Fibroblast of skin of left biceps (primary cell): ENCODE data around the gene DLGAP1.
"Not testable (repeated sequence)": the region's sequence is repeated elsewhere in the genome, so short reads cannot be mapped to it uniquely, and the experiment has no call there.

Experiments
- DNase-seq, 2 experiments: peaks; one replicate each; pipeline ENCODE4 v3.0.0-alpha.2; 2013; ENCODE audit warnings: low read depth in 2 of 2

Gene DLGAP1

GRCh38 chr18:4385876-4386275 is 69.2 kb downstream of the DLGAP1 start:
- DNase-seq: no peak

GRCh38 chr18:4384932-4385331 is 70.2 kb downstream of the DLGAP1 start:
- DNase-seq: no peak

- DNase-seq: no peak
Measured at GRCh38 chr18:4374564-4374963, 80.5 kb downstream of the DLGAP1 start.

GRCh38 chr18:4369705-4370104 is 85.4 kb downstream of the DLGAP1 start:
- no peak for DNase-seq

GRCh38 chr18:4360221-4360715 is 94.8 kb downstream of the DLGAP1 start:
- DNase-seq: no peak

GRCh38 chr18:4358618-4359017 is 96.5 kb downstream of the DLGAP1 start:
- DNase-seq: no peak

GRCh38 chr18:4357579-4357978 is 97.5 kb downstream of the DLGAP1 start:
- no peak for DNase-seq

- DNase-seq: no peak
Measured at GRCh38 chr18:4356929-4357328, 98.2 kb downstream of the DLGAP1 start.

- DNase-seq: no peak
Measured at GRCh38 chr18:4353853-4354418, 101.2 kb downstream of the DLGAP1 start.

- no peak for DNase-seq
Measured at GRCh38 chr18:4352746-4353551, 102.2 kb downstream of the DLGAP1 start.

GRCh38 chr18:4351005-4351404 is 104.1 kb downstream of the DLGAP1 start:
- no peak for DNase-seq

GRCh38 chr18:4335386-4335785 is 119.7 kb downstream of the DLGAP1 start:
- DNase-seq: no peak

GRCh38 chr18:4333043-4333442 is 122.1 kb downstream of the DLGAP1 start:
- no peak for DNase-seq

- DNase-seq: no peak
Measured at GRCh38 chr18:4319738-4320677, 135.1 kb downstream of the DLGAP1 start.

GRCh38 chr18:4318311-4318710 is 136.8 kb downstream of the DLGAP1 start:
- no peak for DNase-seq

- not testable (repeated sequence) for DNase-seq
Measured at GRCh38 chr18:4311945-4312344, 143.2 kb downstream of the DLGAP1 start.

GRCh38 chr18:4311136-4311535 is 144.0 kb downstream of the DLGAP1 start:
- no peak for DNase-seq

- no peak for DNase-seq
Measured at GRCh38 chr18:4309227-4309626, 145.9 kb downstream of the DLGAP1 start.

GRCh38 chr18:4308576-4308975 is 146.5 kb downstream of the DLGAP1 start:
- no peak for DNase-seq

GRCh38 chr18:4299395-4299794 is 155.7 kb downstream of the DLGAP1 start:
- no peak for DNase-seq

GRCh38 chr18:4293337-4293736 is 161.8 kb downstream of the DLGAP1 start:
- no peak for DNase-seq

GRCh38 chr18:4292696-4293095 is 162.4 kb downstream of the DLGAP1 start:
- no peak for DNase-seq
